ENCODE data around the gene RANGAP1.
"Not testable (repeated sequence)": the region's sequence is repeated elsewhere in the genome, so short reads cannot be mapped to it uniquely, and the experiment has no call there.

The RANGAP1 gene

DNA sequence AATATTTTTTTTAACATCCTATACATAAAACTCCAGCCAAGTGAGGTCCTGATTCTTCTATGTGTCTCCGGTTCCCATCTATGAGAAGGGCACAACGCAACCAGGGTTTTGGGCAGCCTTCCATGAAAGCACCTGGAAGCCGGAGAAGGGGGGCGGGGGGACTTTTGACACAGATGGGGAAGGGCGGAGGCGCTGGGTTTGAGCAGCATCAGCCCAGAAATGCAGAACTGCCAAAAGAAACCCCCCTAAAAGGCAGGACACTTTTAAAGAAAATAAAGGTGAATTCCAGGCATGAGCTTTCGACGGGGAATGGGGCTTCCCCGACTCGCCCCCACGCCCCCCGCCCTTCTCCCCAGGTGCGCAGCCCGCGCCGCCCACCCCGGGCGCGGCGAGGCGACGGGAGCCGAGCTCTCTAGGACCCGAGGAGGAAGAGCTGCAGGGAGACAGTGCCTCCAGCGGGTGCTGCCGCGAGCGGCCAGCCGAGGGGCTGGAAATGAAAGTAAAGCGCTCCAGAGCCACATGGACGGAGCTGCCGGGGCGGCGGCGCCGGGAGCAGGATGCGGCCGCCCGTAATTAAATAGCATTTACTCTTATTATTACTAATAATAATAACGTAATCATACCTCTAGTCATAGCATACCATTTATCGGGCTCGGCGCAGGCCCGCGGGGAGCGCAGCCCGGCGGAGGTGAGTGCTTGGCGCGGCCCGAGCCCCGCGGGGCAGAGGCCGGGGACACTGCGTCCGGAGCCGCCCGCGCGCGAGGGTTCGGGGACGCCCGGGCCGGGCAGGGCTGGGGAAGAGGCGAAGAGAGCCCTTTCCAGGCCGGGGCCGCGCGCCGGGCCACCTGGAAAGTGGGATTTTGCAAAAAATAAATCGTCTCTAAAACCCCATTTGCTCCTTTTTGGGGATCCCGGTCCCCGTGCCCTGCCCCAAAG lies 15.4 kb upstream of the RANGAP1 start, which contains the start of gene ZC3H7B:
ZC3H7B (plus strand) TSS at position 441 of the 936 bp plus-strand sequence. CDS start 19,136 bp downstream, outside the sequence.
- DNase-seq (ENCODE audit: low read depth), result peak; percentile 74
- TF ChIP-seq, protein P1, sequence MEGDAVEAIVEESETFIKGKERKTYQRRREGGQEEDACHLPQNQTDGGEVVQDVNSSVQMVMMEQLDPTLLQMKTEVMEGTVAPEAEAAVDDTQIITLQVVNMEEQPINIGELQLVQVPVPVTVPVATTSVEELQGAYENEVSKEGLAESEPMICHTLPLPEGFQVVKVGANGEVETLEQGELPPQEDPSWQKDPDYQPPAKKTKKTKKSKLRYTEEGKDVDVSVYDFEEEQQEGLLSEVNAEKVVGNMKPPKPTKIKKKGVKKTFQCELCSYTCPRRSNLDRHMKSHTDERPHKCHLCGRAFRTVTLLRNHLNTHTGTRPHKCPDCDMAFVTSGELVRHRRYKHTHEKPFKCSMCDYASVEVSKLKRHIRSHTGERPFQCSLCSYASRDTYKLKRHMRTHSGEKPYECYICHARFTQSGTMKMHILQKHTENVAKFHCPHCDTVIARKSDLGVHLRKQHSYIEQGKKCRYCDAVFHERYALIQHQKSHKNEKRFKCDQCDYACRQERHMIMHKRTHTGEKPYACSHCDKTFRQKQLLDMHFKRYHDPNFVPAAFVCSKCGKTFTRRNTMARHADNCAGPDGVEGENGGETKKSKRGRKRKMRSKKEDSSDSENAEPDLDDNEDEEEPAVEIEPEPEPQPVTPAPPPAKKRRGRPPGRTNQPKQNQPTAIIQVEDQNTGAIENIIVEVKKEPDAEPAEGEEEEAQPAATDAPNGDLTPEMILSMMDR (conservative IDR thresholded peaks at IDR 0.05; ENCODE audit: control insufficient read depth, insufficient read depth, low read depth, low read length), result peak; percentile 50
- peak within 1 kb of the TSS; percentile 81 for H3K4me3 ChIP-seq (ENCODE audit: control insufficient read depth, low read depth, low read length)

DNA sequence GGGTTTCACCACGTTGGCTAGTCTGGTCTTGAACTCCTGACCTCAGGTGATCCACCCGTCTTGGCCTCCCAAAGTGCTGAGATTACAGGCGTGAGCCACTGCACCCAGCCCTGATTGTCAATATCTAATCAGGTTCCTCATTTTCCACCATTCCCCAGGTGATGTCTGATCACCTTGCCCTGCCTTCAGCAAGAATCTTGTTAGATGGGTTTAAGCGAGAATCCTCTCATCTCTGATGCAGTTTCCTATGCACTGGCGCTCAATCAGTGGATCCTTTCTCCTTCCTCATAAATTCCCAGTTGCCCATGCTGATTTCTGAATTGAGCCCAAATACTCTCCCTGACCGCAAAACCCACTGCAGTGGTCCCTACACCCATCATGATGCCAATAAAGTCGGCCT lies 14.7 kb upstream of the RANGAP1 start:
- H3K4me3 ChIP-seq (ENCODE audit: control insufficient read depth, low read depth, low read length), result peak overlapping the region; percentile 81
- TF ChIP-seq, protein P1 (conservative IDR thresholded peaks at IDR 0.05; ENCODE audit: control insufficient read depth, insufficient read depth, low read depth, low read length), result no peak
- no peak for DNase-seq (ENCODE audit: low read depth)

DNA sequence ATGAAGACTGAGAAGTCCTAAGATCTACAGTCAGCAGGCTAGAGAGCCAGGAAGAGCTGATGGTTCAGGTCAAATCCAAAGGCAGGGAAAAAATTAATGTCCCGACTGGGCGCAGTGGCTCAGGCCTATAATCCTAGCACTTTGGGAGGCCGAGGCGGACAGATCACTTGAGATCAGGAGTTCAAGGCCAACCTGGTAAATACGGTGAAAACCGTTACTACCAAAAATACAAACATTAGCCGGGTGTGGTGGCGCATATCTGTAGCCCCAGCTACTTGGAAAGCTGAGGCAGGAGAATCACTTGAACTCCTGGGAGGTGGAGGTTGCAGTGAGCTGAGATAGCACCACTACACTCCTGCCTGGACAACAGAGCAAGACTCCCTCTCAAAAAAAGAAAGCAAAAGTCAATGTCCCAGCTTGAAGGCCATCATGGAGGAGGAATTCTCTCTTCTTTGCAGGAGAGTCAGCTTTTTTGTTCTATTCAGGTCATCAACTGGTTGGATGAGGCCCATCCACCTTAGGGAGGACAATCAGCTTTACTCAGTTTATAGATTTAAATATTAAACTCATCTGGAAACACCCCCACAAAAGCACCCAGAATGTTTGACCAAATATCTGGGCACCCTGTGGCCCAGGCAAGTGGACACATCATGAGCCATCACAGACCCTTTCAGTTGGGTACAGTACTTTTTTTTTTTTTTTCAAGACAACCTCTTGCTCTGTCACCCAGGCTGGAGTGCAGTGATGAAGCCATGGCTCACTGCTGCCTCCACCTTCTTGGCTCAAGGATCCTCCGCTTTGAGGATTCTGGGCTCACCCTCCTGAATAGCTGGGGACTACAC lies 11.1 kb upstream of the RANGAP1 start:
- no peak for DNase-seq (ENCODE audit: low read depth)
- H3K4me3 ChIP-seq (ENCODE audit: control insufficient read depth, low read depth, low read length), result no peak overlapping the region
- TF ChIP-seq, protein P1 (conservative IDR thresholded peaks at IDR 0.05; ENCODE audit: control insufficient read depth, insufficient read depth, low read depth, low read length), result no peak

DNA sequence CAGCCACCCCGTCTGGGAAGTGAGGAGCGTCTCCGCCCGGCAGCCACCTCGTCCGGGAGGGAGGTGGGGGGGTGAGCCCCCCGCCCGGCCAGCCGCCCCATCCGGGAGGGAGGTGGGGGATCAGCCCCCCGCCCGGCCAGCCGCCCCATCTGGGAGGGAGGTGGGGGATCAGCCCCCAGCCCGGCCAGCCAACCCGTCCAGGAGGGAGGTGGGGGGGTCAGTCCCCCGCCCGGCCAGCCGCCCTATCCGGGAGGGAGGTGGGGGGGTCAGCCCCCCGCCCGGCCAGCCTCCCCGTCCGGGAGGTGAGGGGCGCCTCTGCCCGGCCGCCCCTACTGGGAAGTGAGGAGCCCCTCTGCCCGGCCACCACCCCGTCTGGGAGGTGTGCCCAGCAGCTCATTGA lies 8.8 kb upstream of the RANGAP1 start:
- not testable (repeated sequence) for H3K4me3 ChIP-seq (ENCODE audit: control insufficient read depth, low read depth, low read length); DNase-seq (ENCODE audit: low read depth)

DNA sequence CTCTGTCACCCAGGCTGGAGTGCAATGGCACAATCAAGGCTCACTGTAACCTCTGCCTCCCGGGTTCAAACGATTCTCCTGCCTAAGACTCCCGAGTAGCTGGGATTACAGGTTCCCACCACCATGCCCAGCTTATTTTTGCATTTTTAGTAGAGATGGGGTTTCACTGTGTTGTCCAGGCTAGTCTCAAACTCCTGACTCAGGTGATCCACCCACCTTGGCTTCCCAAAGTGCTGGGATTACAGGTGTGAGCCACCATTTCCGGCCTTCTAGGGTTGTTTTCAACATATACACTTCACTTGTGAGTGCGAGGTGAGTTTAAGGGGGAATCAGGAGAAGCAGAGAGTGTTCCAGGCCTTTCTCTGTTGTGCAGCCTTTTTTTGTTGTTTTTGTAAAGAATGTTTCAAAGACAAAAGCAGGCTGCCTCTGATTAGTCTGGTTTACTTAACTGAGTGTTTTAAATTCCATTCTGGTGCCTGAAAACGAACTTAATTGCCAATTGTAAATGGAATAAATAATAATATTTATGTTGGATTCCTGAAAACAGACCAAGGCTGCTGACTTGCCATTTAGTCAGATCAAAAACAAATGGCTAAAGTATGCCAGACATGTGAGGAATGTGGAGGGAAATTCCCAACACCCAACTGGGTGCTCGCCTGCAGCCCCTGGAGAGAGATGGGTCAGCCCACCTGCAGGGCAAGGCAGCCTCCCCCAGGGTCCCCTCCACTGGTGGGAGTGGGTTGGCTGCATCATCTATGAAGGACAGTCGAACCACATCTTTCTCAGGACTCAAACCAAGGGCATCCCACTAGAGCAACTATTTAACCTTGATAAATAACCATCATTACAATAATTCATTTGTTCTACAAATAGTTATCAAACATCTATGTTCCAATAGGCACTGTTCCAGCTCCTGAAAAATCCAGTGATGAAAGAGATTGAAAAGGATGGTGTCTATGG lies 4.6 kb upstream of the RANGAP1 start:
- H3K4me3 ChIP-seq (ENCODE audit: control insufficient read depth, low read depth, low read length), result no peak overlapping the region
- DNase-seq (ENCODE audit: low read depth), result peak; percentile 63
- TF ChIP-seq, protein P1 (conservative IDR thresholded peaks at IDR 0.05; ENCODE audit: control insufficient read depth, insufficient read depth, low read depth, low read length), result no peak

DNA sequence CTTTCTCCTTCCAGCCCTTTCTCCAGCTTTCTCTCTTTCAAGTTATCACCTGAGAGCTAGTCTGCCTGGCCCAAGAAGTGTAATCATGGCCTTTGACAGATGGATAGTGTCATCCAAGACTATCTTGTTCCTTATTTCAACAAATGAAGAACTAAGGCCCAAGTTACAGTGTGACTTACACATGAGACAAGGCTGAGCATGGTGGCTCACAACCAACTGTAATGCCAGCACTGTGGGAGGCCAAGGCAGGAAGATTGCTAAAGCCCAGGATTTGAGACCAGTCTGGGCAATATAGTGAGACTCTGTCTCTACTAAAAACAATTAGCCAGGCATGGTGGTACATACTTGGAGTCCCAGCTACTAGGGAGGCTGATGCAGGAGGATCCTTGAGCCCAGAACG lies 3.7 kb upstream of the RANGAP1 start:
- DNase-seq (ENCODE audit: low read depth), result no peak
- no peak overlapping the region for H3K4me3 ChIP-seq (ENCODE audit: control insufficient read depth, low read depth, low read length)
- TF ChIP-seq, protein P1 (conservative IDR thresholded peaks at IDR 0.05; ENCODE audit: control insufficient read depth, insufficient read depth, low read depth, low read length), result no peak

Data from fibroblast of mammary gland (primary cell).